Measurements from ENCODE around the gene CNTN5. TPM values are rescaled to one million over a fixed set of nuclear protein-coding genes. Genes with fewer than 3 reads are reported as not detected.

The CNTN5 gene
- 1.6 TPM for total RNA-seq (ENCODE audit: unreplicated experiment)
- long read RNA-seq, result 0 reads

GRCh38 chr11:99020352-99021225, at the start of gene CNTN5:
TSS of gene CNTN5 (plus strand) at chr11:99020949.
- Mint-ChIP-seq H3K4me1 (ENCODE audit: low read depth, unreplicated experiment) (no peaks in the 10 kb centered on the region), H3K4me3 (ENCODE audit: unreplicated experiment) (peak within 1 kb of the TSS; percentile 98), H3K27me3 (ENCODE audit: unreplicated experiment) (no peaks in the 10 kb centered on the region), H3K27ac (ENCODE audit: unreplicated experiment) (no peak within 1 kb of the TSS), H3K9me3 (ENCODE audit: unreplicated experiment) (no peaks in the 10 kb centered on the region), H3K36me3 (ENCODE audit: unreplicated experiment) (no peaks in the 10 kb centered on the region)
- DNase-seq, result peak; percentile 75
- TF ChIP-seq, protein P1, sequence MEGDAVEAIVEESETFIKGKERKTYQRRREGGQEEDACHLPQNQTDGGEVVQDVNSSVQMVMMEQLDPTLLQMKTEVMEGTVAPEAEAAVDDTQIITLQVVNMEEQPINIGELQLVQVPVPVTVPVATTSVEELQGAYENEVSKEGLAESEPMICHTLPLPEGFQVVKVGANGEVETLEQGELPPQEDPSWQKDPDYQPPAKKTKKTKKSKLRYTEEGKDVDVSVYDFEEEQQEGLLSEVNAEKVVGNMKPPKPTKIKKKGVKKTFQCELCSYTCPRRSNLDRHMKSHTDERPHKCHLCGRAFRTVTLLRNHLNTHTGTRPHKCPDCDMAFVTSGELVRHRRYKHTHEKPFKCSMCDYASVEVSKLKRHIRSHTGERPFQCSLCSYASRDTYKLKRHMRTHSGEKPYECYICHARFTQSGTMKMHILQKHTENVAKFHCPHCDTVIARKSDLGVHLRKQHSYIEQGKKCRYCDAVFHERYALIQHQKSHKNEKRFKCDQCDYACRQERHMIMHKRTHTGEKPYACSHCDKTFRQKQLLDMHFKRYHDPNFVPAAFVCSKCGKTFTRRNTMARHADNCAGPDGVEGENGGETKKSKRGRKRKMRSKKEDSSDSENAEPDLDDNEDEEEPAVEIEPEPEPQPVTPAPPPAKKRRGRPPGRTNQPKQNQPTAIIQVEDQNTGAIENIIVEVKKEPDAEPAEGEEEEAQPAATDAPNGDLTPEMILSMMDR (IDR thresholded peaks at IDR 0.05; ENCODE audit: partially characterized antibody, unreplicated experiment), result no peak

DNA sequence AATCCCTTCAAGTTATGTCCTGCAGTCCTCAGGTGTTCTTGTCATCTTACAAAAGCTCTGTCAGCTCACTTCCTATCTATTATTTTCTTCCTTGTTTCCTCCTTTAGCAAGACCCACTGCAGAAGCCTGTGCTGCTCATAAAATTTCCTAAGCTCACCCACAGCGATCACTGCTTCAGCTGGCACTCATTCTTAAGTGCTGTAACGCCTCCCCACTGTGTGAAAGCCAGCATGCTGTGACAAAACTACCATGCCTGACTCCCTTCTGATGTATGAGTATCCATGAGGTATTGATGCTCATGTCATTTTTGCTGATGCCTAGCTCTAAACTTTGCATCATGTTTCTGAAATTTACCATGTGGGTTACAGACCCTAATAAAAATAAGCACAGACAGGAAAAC, 41.5 kb upstream of the CNTN5 start:
- no peaks in the 10 kb centered on the region for H3K9me3 Mint-ChIP-seq (ENCODE audit: unreplicated experiment)
- DNase-seq, result no peak
- H3K4me1 Mint-ChIP-seq (ENCODE audit: low read depth, unreplicated experiment), result no peaks in the 10 kb centered on the region
- peaks cover 2% of the 10 kb centered on the region for H3K27me3 Mint-ChIP-seq (ENCODE audit: unreplicated experiment)
- H3K36me3 Mint-ChIP-seq (ENCODE audit: unreplicated experiment), result peaks cover 2% of the 10 kb centered on the region
- H3K4me3 Mint-ChIP-seq (ENCODE audit: unreplicated experiment), result no peak overlapping the region
- TF ChIP-seq, protein P1 (IDR thresholded peaks at IDR 0.05; ENCODE audit: partially characterized antibody, unreplicated experiment), result no peak
- H3K27ac Mint-ChIP-seq (ENCODE audit: unreplicated experiment), result no peak overlapping the region

GRCh38 chr11:99015634-99016454, 4.9 kb upstream of the CNTN5 start:
- TF ChIP-seq, protein P1 (IDR thresholded peaks at IDR 0.05; ENCODE audit: partially characterized antibody, unreplicated experiment), result peak; percentile 92
- Mint-ChIP-seq H3K9me3 (ENCODE audit: unreplicated experiment) (no peaks in the 10 kb centered on the region), H3K4me1 (ENCODE audit: low read depth, unreplicated experiment) (no peaks in the 10 kb centered on the region), H3K27me3 (ENCODE audit: unreplicated experiment) (no peaks in the 10 kb centered on the region), H3K27ac (ENCODE audit: unreplicated experiment) (no peak overlapping the region), H3K36me3 (ENCODE audit: unreplicated experiment) (no peaks in the 10 kb centered on the region), H3K4me3 (ENCODE audit: unreplicated experiment) (no peak overlapping the region)
- DNase-seq, result no peak

GRCh38 chr11:99019696-99020095, 1.1 kb upstream of the CNTN5 start:
- H3K36me3 Mint-ChIP-seq (ENCODE audit: unreplicated experiment), result no peaks in the 10 kb centered on the region
- H3K27ac Mint-ChIP-seq (ENCODE audit: unreplicated experiment), result no peak overlapping the region
- no peaks in the 10 kb centered on the region for H3K27me3 Mint-ChIP-seq (ENCODE audit: unreplicated experiment)
- no peaks in the 10 kb centered on the region for H3K9me3 Mint-ChIP-seq (ENCODE audit: unreplicated experiment)
- H3K4me1 Mint-ChIP-seq (ENCODE audit: low read depth, unreplicated experiment), result no peaks in the 10 kb centered on the region
- TF ChIP-seq, protein P1 (IDR thresholded peaks at IDR 0.05; ENCODE audit: partially characterized antibody, unreplicated experiment), result no peak
- peak; percentile 16 for DNase-seq
- H3K4me3 Mint-ChIP-seq (ENCODE audit: unreplicated experiment), result peak overlapping the region; percentile 98
